ENCODE measurements around the gene PDILT. TPM values are rescaled to one million over a fixed set of nuclear protein-coding genes. Genes with fewer than 3 reads are reported as not detected.
"Not testable (repeated sequence)": the region's sequence is repeated elsewhere in the genome, so short reads cannot be mapped to it uniquely, and the experiment has no call there.

Gene PDILT
- total and polyA plus RNA-seq, 2 of the 8 experiments (the other 6 are each of a cell fraction or from before 2014, with no cell fraction given) = not detected

DNA sequence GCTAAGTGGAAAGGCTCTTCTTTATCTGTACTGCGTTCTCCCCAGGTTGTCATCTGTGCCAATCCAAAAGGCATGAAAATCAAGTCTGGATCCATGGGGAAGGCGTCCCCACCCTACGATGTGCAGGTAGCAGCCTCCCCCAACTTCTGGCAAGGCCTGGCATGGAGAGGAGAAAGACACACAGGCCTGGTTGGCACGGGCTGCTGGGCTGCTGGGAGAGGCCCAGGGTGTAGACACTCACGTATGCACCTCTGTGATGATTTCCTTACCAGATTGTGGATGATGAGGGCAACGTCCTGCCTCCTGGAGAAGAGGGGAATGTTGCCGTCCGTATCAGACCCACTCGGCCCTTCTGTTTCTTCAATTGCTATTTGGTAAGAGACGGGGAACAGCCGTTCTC is 26.4 kb upstream of the PDILT start (continued):
- no peak for TF ChIP-seq GTF2F1 (IDR thresholded peaks at IDR 0.05; ENCODE audit: borderline replicate concordance, low read depth, low read length)
- no peak for TF ChIP-seq CBX8 (IDR thresholded peaks at IDR 0.05; ENCODE audit: borderline replicate concordance, low read depth, low read length)
- no peak for TF ChIP-seq KDM1A (IDR thresholded peaks at IDR 0.05; ENCODE audit: borderline replicate concordance, low read length)
- TF ChIP-seq JUN (IDR thresholded peaks at IDR 0.05; ENCODE audit: low read depth, low read length) = no peak
- TF ChIP-seq NRF1 (IDR thresholded peaks at IDR 0.05; ENCODE audit: low read depth, low read length) = no peak
- no peak for TF ChIP-seq EGR1 (IDR thresholded peaks at IDR 0.05; ENCODE audit: borderline replicate concordance, low read depth, low read length)

DNA sequence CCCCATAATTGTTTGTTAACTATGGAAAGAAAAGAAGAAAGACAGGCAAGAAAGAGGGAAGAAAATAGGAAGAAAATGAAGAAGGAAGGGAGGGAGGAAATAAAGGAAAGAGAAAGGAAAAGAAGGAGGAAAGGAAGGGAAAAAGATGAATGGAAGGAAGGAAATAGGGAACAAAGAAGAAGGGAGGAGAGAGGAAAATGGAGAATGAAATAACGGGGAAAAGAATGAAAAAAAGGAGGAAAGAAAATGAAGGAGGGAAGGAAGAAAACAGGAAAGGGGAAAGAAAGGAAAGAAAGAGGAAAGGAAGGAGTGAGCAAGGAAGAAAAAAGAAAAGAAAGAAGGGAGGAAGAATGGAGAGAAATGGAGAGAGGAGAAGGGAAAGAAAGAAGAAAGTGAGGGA is 25.9 kb upstream of the PDILT start:
- H3K9me3 ChIP-seq (ENCODE audit: insufficient read depth in 2 of 2, low read depth in 1 of 2, low read length in 1 of 2); DNase-seq (ENCODE audit: low read depth in 1 of 2, low spot score in 2 of 2); H4K20me1 ChIP-seq (replicated peaks in 1 of 2; ENCODE audit: control insufficient read depth in 1 of 2, insufficient read depth in 2 of 2, low read length in 2 of 2); CTCF ChIA-PET (ENCODE audit: partially characterized antibody); H2BK20ac ChIP-seq (ENCODE audit: low read length); H3K79me2 ChIP-seq (ENCODE audit: control insufficient read depth in 1 of 2, insufficient read depth in 2 of 2, low read length in 2 of 2); H3K23ac ChIP-seq (ENCODE audit: insufficient read length); H2BK15ac ChIP-seq (ENCODE audit: low read length); H2BK120ac ChIP-seq (replicated peaks; ENCODE audit: low read depth, low read length); H3K9ac ChIP-seq (replicated peaks in 1 of 4; ENCODE audit: extremely low read depth in 1 of 4, low read depth in 3 of 4, low read length in 3 of 4); H3K4me1 ChIP-seq (replicated peaks in 1 of 4; ENCODE audit: control insufficient read depth in 3 of 4, insufficient read depth in 4 of 4, low read length in 3 of 4); H3K23me2 ChIP-seq (ENCODE audit: low read depth, low read length); H4K5ac ChIP-seq (ENCODE audit: insufficient read length, low read depth, low read length); H2AFZ ChIP-seq (ENCODE audit: low read length); H3K14ac ChIP-seq (ENCODE audit: insufficient read length); H3K4me3 ChIP-seq (ENCODE audit: extremely low read depth in 1 of 4, insufficient read depth in 2 of 4, low read depth in 3 of 4, low read length in 4 of 4); H3K36me3 ChIP-seq (ENCODE audit: control insufficient read depth in 2 of 4, insufficient read depth in 4 of 4, low read length in 3 of 4); H4K91ac ChIP-seq (replicated peaks; ENCODE audit: insufficient read length, low read length); H4K8ac ChIP-seq (ENCODE audit: extremely low read depth, insufficient read depth, low read length); POLR2A ChIA-PET (ENCODE audit: partially characterized antibody); H3K18ac ChIP-seq (ENCODE audit: extremely low read depth, low read length); H3K4ac ChIP-seq (replicated peaks; ENCODE audit: insufficient read length, low read depth, low read length); FAIRE-seq; H3K27ac ChIP-seq (ENCODE audit: low read depth, low read length); H2AK5ac ChIP-seq (ENCODE audit: low read depth, low read length); H2BK5ac ChIP-seq (ENCODE audit: low read depth, low read length); H3K79me1 ChIP-seq (ENCODE audit: low read depth, low read length); H3K56ac ChIP-seq (replicated peaks; ENCODE audit: insufficient read length, low read depth, low read length); H3K4me2 ChIP-seq (ENCODE audit: insufficient read depth in 1 of 2, low read depth in 2 of 2, low read length in 2 of 2); H3K27me3 ChIP-seq (replicated peaks in 1 of 4; ENCODE audit: control insufficient read depth in 3 of 4, extremely low read depth in 1 of 4, insufficient read depth in 3 of 4, low read length in 3 of 4); H2BK12ac ChIP-seq (ENCODE audit: low read depth, low read length): not testable (repeated sequence)
- WGBS, 2 experiments (ENCODE audit: extremely low coverage in 1 of 2, insufficient coverage in 1 of 2, insufficient read length in 1 of 2, insufficient replicate concordance in 2 of 2, low coverage in 1 of 2, low lambda C conversion rate in 2 of 2, missing lambda C conversion rate in 1 of 2) = 100% methylated on average over 1 of the region's 1 CpG

Data from H1 (cell line).